HCT116 (cell line): Measurements from ENCODE around the gene NF2. TPM values are rescaled to one million over a fixed set of nuclear protein-coding genes. Genes with fewer than 3 reads are reported as not detected.

ENCODE experiments used
- ATAC-seq: fragments of 200-7000 bp; cut with Tn5 transposase; 2 replicates; pipeline ENCODE4 v1.9.1; 2020; ENCODE audit warnings: mild to moderate bottlenecking, moderate library complexity
- BruUV-seq: library from RNA; stranded (reverse); fragments of 400-500 nt; replicated peaks from 2 replicates; lab custom pipeline; 2021; lab: Mats Ljungman, UMichigan
- CTCF ChIA-PET: fragments of 300-600 bp; sonication (Branson Sonifier 250); formaldehyde crosslinking; loops from one replicate; lab custom pipeline; 2021; ENCODE audit warnings: antibody characterized with exemption; lab: Charles Lee
- POLR2A ChIA-PET: fragments of 300-600, 350-600 bp; sonication (Branson Sonifier 250); formaldehyde crosslinking; loops from one replicate; lab custom pipeline; 2021; ENCODE audit warnings: antibody characterized with exemption; lab: Charles Lee
- RAD21 ChIA-PET, 2 experiments: fragments of 300-600 bp; sonication (Branson Sonifier 250); formaldehyde crosslinking; loops; one replicate each; lab custom pipeline; 2023; ENCODE audit warnings: low total read pairs in 2 of 2; ENCODE audit not compliant: uncharacterized antibody in 2 of 2, unreplicated experiment in 2 of 2, low non-redundant PET in 1 of 2; lab: Charles Lee
- DNase-seq: peaks from one replicate; pipeline ENCODE4 v3.0.0-alpha.2; 2010; ENCODE audit warnings: low read depth, low spot score
- H2AFZ ChIP-seq: fragments of 200-600 bp; shearing (Covaris generic), sonication (generic); 2 replicates; pipeline ENCODE4 v1.6.1; 2017; ENCODE audit warnings: low read depth, mixed run types, mixed read lengths, antibody characterized with exemption, low read length; ENCODE audit not compliant: poor library complexity, severe bottlenecking
- H3K27ac ChIP-seq: 2 replicates; pipeline ENCODE4 v1.5.1; 2012; ENCODE audit warnings: low read depth, low read length
- H3K27me3 ChIP-seq: fragments of 200-600 bp; sonication (generic); 2 replicates; pipeline ENCODE4 v1.6.1; 2016; ENCODE audit warnings: mixed run types, low read length, mixed read lengths; ENCODE audit not compliant: insufficient read depth
- H3K36me3 ChIP-seq, 2 experiments: fragments of 200-500 bp in 1 of 2; fragments of 200-600 bp in 1 of 2; sonication (Bioruptor generic) in 1 of 2; sonication (generic) in 1 of 2; 2 replicates each; pipeline versions ENCODE4 v1.5.1 to v1.6.1; 2014 to 2016; ENCODE audit warnings: low read length in 2 of 2, inconsistent platforms in 1 of 2, mixed read lengths in 1 of 2, mixed run types in 1 of 2; ENCODE audit not compliant: insufficient read depth in 2 of 2, control insufficient read depth in 1 of 2
- H3K4me1 ChIP-seq, 2 experiments: fragments of 200-600 bp in 1 of 2; sonication (generic) in 1 of 2; 2 replicates each; pipeline versions ENCODE4 v1.5.1 to v1.6.1; 2012 to 2017; ENCODE audit warnings: low read length in 2 of 2, inconsistent platforms in 1 of 2, mild to moderate bottlenecking in 1 of 2, mixed read lengths in 1 of 2, mixed run types in 1 of 2, moderate library complexity in 1 of 2; ENCODE audit not compliant: insufficient read depth in 2 of 2, control insufficient read depth in 1 of 2
- H3K4me2 ChIP-seq: fragments of 200-600 bp; sonication (generic); 2 replicates; pipeline ENCODE4 v1.6.1; 2017; ENCODE audit warnings: mixed run types, low read length, mixed read lengths
- H3K4me3 ChIP-seq, 2 experiments: fragments of 200-600 bp in 1 of 2; sonication (generic) in 1 of 2; replicated peaks in 1 of 2; 2 replicates each; pipeline ENCODE4 v1.5.1; 2011 to 2016; ENCODE audit warnings: low read length in 2 of 2, control low read depth in 1 of 2, low read depth in 1 of 2, mild to moderate bottlenecking in 1 of 2, mixed read lengths in 1 of 2, mixed run types in 1 of 2
- H3K79me2 ChIP-seq: fragments of 200-600 bp; sonication (generic); 2 replicates; pipeline ENCODE4 v1.6.1; 2017; ENCODE audit warnings: mild to moderate bottlenecking, mixed run types, low read length, moderate library complexity, mixed read lengths; ENCODE audit not compliant: insufficient read depth
- H3K9ac ChIP-seq: fragments of 200-600 bp; sonication (generic); 2 replicates; pipeline ENCODE4 v1.6.1; 2016; ENCODE audit warnings: low read length, mixed read lengths
- H3K9me2 ChIP-seq: fragments of 200-600 bp; sonication (generic), shearing (Covaris generic); 2 replicates; pipeline ENCODE4 v1.6.1; 2017; ENCODE audit warnings: mixed run types, mild to moderate bottlenecking, moderate library complexity; ENCODE audit not compliant: insufficient read depth
- H3K9me3 ChIP-seq, 2 experiments: fragments of 200-500 bp in 1 of 2; fragments of 200-600 bp in 1 of 2; sonication (Bioruptor generic) in 1 of 2; sonication (generic) in 1 of 2; 2 replicates each; pipeline ENCODE4 v1.6.1; 2014 to 2017; ENCODE audit warnings: low read length in 2 of 2, mixed read lengths in 2 of 2, inconsistent platforms in 1 of 2, low read depth in 1 of 2, mild to moderate bottlenecking in 1 of 2, mixed run types in 1 of 2, moderate library complexity in 1 of 2; ENCODE audit not compliant: control insufficient read depth in 1 of 2, insufficient read depth in 1 of 2
- H4K20me1 ChIP-seq: fragments of 200-600 bp; sonication (generic), shearing (Covaris generic); 2 replicates; pipeline ENCODE4 v1.6.1; 2017; ENCODE audit warnings: mixed run types, mild to moderate bottlenecking, moderate library complexity; ENCODE audit not compliant: insufficient read depth
- CEBPB ChIP-seq: IDR thresholded peaks from 2 replicates; pipeline ENCODE4 v1.6.1; 2012; ENCODE audit warnings: low read depth
- EZH2phosphoT487 ChIP-seq: fragments of 200-600 bp; IDR thresholded peaks from 2 replicates; pipeline ENCODE4 v1.6.1; 2018; ENCODE audit warnings: antibody characterized with exemption, borderline replicate concordance
- FOSL1 ChIP-seq: IDR thresholded peaks from 2 replicates; pipeline ENCODE4 v1.6.1; 2012; ENCODE audit warnings: low read depth
- POLR2AphosphoS5 ChIP-seq: IDR thresholded peaks from 2 replicates; pipeline ENCODE4 v1.6.1; 2011; ENCODE audit warnings: mild to moderate bottlenecking, low read depth, low read length, moderate library complexity
- SIN3A ChIP-seq: IDR thresholded peaks from 2 replicates; pipeline ENCODE4 v1.6.1; 2012; ENCODE audit warnings: low read depth
- SP1 ChIP-seq: IDR thresholded peaks from 2 replicates; pipeline ENCODE4 v1.6.1; 2012; ENCODE audit warnings: low read depth
- TCF7L2 ChIP-seq: IDR thresholded peaks from 2 replicates; pipeline ENCODE4 v1.7.0; 2011; ENCODE audit warnings: borderline replicate concordance, inconsistent platforms; ENCODE audit not compliant: insufficient read depth, insufficient read length; ENCODE audit errors: extremely low read depth
- ZFX ChIP-seq: fragments of 450-650 bp; IDR thresholded peaks from 2 replicates; pipeline ENCODE4 v1.6.1; 2017
- intact Hi-C: fragments of 100-400 bp; cut with micrococcal nuclease; formaldehyde crosslinking; loops from 2 replicates; pipeline ENCODE4 v1.10.0; 2022
- total RNA-seq: library from RNA; stranded (reverse); gene quantifications from one replicate; pipeline ENCODE4 v1.2.1, GENCODE V29; 2021; ENCODE audit not compliant: unreplicated experiment
- TF ChIP-seq, protein P1 (sequence below): IDR thresholded peaks from 2 replicates; pipeline ENCODE4 v1.6.1; 2011; ENCODE audit warnings: mild to moderate bottlenecking, low read length, moderate library complexity; ENCODE audit not compliant: insufficient replicate concordance; ENCODE audit errors: extremely low read depth

NF2 gene
- total RNA-seq, 1 experiment from 2014 or later, result 70.2 TPM

DNA sequence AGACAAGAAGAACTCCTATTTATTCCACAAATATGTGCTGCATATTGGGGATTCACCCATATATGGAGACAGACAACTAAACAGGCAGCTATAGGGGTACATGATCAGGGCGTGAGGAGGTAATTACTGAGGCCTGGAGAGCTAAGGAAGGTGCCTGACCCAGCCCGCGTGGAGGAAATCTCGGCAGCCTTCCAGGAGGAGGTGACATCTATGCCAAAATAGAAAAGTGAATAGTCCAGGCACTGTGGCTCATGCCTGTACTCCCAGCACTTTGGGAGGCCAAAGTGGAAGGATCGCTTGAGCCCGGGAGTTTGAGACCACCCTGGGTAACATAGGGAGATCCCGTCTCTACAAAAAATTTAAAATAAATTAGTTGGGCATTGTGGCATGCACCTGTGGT, 36.1 kb upstream of the NF2 start:
- no peak overlapping the region for H2AFZ ChIP-seq
- no peak overlapping the region for H3K27ac ChIP-seq
- no peaks in the 10 kb centered on the region for H3K9me3 ChIP-seq
- H3K79me2 ChIP-seq, result no peaks in the 10 kb centered on the region
- no TSS peak for BruUV-seq
- H3K4me3 ChIP-seq, result no peak overlapping the region
- peaks cover 5 to 11% of the 10 kb centered on the region in 2 experiments; a peak in 2 of 4 replicates for H3K36me3 ChIP-seq
- no peak overlapping the region for H3K4me2 ChIP-seq
- ChIA-PET RAD21 (no interaction called here), POLR2A (interaction anchor here (1.4 kb wide), 1 partner anchor 14 kb away, joined by 3 read pairs; the partner anchor contains the start of gene THOC5), CTCF (no interaction called here)
- no peaks in the 10 kb centered on the region for H4K20me1 ChIP-seq
- ATAC-seq (no peak), DNase-seq (no peak)
- no peak for TF ChIP-seq SIN3A
- TF ChIP-seq EZH2phosphoT487, result no peak
- no peak for TF ChIP-seq TCF7L2
- no peak for TF ChIP-seq ZFX
- TF ChIP-seq, protein P1, sequence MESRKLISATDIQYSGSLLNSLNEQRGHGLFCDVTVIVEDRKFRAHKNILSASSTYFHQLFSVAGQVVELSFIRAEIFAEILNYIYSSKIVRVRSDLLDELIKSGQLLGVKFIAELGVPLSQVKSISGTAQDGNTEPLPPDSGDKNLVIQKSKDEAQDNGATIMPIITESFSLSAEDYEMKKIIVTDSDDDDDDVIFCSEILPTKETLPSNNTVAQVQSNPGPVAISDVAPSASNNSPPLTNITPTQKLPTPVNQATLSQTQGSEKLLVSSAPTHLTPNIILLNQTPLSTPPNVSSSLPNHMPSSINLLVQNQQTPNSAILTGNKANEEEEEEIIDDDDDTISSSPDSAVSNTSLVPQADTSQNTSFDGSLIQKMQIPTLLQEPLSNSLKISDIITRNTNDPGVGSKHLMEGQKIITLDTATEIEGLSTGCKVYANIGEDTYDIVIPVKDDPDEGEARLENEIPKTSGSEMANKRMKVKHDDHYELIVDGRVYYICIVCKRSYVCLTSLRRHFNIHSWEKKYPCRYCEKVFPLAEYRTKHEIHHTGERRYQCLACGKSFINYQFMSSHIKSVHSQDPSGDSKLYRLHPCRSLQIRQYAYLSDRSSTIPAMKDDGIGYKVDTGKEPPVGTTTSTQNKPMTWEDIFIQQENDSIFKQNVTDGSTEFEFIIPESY, result no peak
- no peak for TF ChIP-seq SP1
- no peak for TF ChIP-seq POLR2AphosphoS5
- TF ChIP-seq FOSL1, result no peak
- no peak for TF ChIP-seq CEBPB
- no peak overlapping the region for H3K9ac ChIP-seq
- H3K4me1 ChIP-seq, result no peaks in the 10 kb centered on the region
- H3K27me3 ChIP-seq, result no peaks in the 10 kb centered on the region
- intact Hi-C loops, result no loop called here
- H3K9me2 ChIP-seq, result no peaks in the 10 kb centered on the region
